Transverse colon (tissue), 4 donors: ENCODE results near the gene GDI1. TPM values are rescaled to one million over a fixed set of nuclear protein-coding genes. Genes with fewer than 3 reads are reported as not detected.

Source experiments
- DNase-seq: peaks from one replicate; pipeline ENCODE4 v3.0.0-alpha.2; 2019
- H3K27ac ChIP-seq, 4 donors: fragments of 200-600 bp; sonication (generic); 2 replicates each; pipeline ENCODE4 v1.5.1; 2016 to 2018; ENCODE audit warnings: inconsistent platforms in 4 of 4
- H3K27me3 ChIP-seq: fragments of 200-600 bp; sonication (generic); 2 replicates; pipeline ENCODE4 v1.5.1; 2017; ENCODE audit warnings: inconsistent platforms
- H3K36me3 ChIP-seq, 4 donors: fragments of 200-600 bp; sonication (generic); 2 replicates each; pipeline ENCODE4 v1.5.1; 2017 to 2019; ENCODE audit warnings: inconsistent platforms in 4 of 4
- H3K4me1 ChIP-seq, 4 donors: fragments of 200-600 bp; sonication (generic); 2 replicates each; pipeline ENCODE4 v1.5.1; 2017 to 2020; ENCODE audit warnings: inconsistent platforms in 4 of 4
- H3K4me3 ChIP-seq, 4 donors: fragments of 200-600 bp; sonication (generic); 1 replicate in 1 of 4; 2 replicates in 3 of 4; pipeline versions ENCODE4 v1.5.1 to v1.6.1; 2017 to 2019; ENCODE audit warnings: inconsistent platforms in 4 of 4
- H3K9me3 ChIP-seq, 2 donors: fragments of 200-600 bp; sonication (generic); 2 replicates each; pipeline ENCODE4 v1.5.1; 2017 to 2019; ENCODE audit warnings: inconsistent platforms in 2 of 2
- CTCF ChIP-seq, 5 experiments: fragments of 200-600 bp in 3 of 5; fragments of 450-650 bp in 2 of 5; sonication (generic) in 3 of 5; IDR thresholded peaks; 1 replicate in 2 of 5; 2 replicates in 3 of 5; pipeline ENCODE4 v1.5.1; 2016 to 2017; ENCODE audit warnings: antibody characterized with exemption in 5 of 5, inconsistent platforms in 3 of 5, mild to moderate bottlenecking in 2 of 5, moderate library complexity in 1 of 5
- EP300 ChIP-seq: sonication (generic); formaldehyde crosslinking; IDR thresholded peaks from one replicate; pipeline ENCODE4 v1.6.1; 2017; ENCODE audit warnings: antibody characterized with exemption, low read depth
- POLR2A ChIP-seq: fragments of 450-650 bp; IDR thresholded peaks from one replicate; pipeline ENCODE4 v1.6.1; 2016; ENCODE audit warnings: antibody characterized with exemption, mild to moderate bottlenecking, moderate library complexity
- POLR2AphosphoS5 ChIP-seq, 3 donors: sonication (generic); formaldehyde crosslinking; IDR thresholded peaks; one replicate each; pipeline ENCODE4 v1.6.1; 2016; ENCODE audit warnings: antibody characterized with exemption in 3 of 3
- WGBS, 2 donors: methylation state at CpG; one replicate each; pipeline ENCODE4 v1.1.5; 2018; ENCODE audit warnings: low coverage in 1 of 2; 5-methylcytosine and 5-hydroxymethylcytosine counted together
- in situ Hi-C, 4 donors: fragments of 200-750 bp; cut with MboI; loops; one replicate each; pipeline versions ENCODE4 v1.15.0 to v1.15.1; 2017; ENCODE audit warnings: low sequenced_read_pairs in 3 of 4, low pct_ligation_motif_present in 1 of 4, low pct_unique_long_range_greater_than_20kb in 1 of 4
- intact Hi-C: fragments of 100-400 bp; cut with DNase I; formaldehyde crosslinking; loops from one replicate; pipeline ENCODE4 v1.15.1; 2023; ENCODE audit warnings: low total_unique reads
- total RNA-seq, 4 donors: library from RNA; depleted of rRNA; stranded (reverse); fragments of >200 nt; gene quantifications; one replicate each; pipeline ENCODE4 v1.1.0, GENCODE V29; 2016

GDI1 gene
- total RNA-seq, 4 donors from 2014 or later: 86.6 to 173 (median 119) TPM

DNA sequence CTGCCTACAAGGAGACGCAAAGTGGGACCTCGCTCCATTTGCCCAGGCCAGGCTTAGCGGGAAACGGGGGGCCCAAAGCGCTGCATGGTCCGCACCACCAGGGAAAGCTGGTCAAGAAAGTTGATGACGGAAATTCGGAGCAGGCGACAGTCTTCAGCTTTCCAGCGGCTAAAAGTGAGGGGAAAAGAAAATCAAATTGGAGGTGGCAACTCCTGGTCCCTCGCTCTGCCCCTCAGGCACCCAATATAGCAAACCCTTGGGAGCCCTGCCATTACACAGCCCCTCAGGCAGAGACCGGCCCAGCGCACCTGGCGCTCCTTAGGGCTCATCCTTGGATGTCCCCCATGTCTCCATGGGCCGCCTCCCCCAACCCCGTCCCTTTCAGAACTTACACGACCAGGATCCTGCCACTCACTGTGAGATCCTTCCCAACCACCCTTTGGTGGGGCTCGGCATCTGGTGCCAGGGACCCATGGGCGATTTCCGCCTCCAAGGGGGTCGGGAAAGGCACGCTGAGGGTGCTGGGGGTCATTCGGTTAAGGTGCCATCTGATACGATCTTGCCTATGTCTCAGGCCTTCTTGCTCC is 41.0 kb downstream of the GDI1 start:
- intact Hi-C loops (no loop called here), in situ Hi-C loops (no loop called here)
- 76% methylated on average over 24 of the region's 24 CpGs; no CpG with 5 or more reads in 1 of the 2 donors for WGBS, 2 donors
- Histone ChIP-seq H3K36me3 (no peaks in the 10 kb centered on the region), H3K4me3 (peak overlapping the region in 3 of 4 donors; percentile 43 to 50 (median 46)), H3K27me3 (no peaks in the 10 kb centered on the region), H3K27ac (peak overlapping the region; percentile 82 to 91 (median 85)), H3K4me1 (peaks cover 4 to 6% (median 5%) of the 10 kb centered on the region in 4 donors), H3K9me3 (no peaks in the 10 kb centered on the region)
- DNase-seq: no peak
- TF ChIP-seq EP300 (no peak), POLR2A (no peak), POLR2AphosphoS5 (IDR thresholded peaks at IDR 0.05) (no peak), CTCF (IDR thresholded peaks at IDR 0.05) (no peak)

- in situ Hi-C loops: no loop called here
- no peak for TF ChIP-seq EP300
- TF ChIP-seq POLR2AphosphoS5 (IDR thresholded peaks at IDR 0.05): peak; percentile 62 to 67 (median 66)
- peak; percentile 59 for TF ChIP-seq POLR2A
- TF ChIP-seq CTCF (IDR thresholded peaks at IDR 0.05): no peak
- no peaks in the 10 kb centered on the region for H3K27me3 ChIP-seq
- WGBS, 2 donors: 62% methylated on average over 84 of the region's 85 CpGs; no CpG with 5 or more reads in 1 of the 2 donors
- intact Hi-C loops: no loop called here
- H3K36me3 ChIP-seq: no peaks in the 10 kb centered on the region
- H3K9me3 ChIP-seq: no peaks in the 10 kb centered on the region
- peak; percentile 96 for DNase-seq
- peak within 1 kb of the TSS; percentile 30 to 50 (median 44) for H3K4me3 ChIP-seq
- peak within 1 kb of the TSS; percentile 82 to 91 (median 85) for H3K27ac ChIP-seq
- H3K4me1 ChIP-seq: peaks cover 4 to 6% (median 5%) of the 10 kb centered on the region in 4 donors
Measured at GRCh38 chrX:154478728-154479622, 42.0 kb downstream of the GDI1 start, which contains the start of gene LAGE3. Gene LAGE3, minus strand, starts transcription at chrX:154479281. Its CDS starts 366 bp downstream, at chrX:154478915.

DNA sequence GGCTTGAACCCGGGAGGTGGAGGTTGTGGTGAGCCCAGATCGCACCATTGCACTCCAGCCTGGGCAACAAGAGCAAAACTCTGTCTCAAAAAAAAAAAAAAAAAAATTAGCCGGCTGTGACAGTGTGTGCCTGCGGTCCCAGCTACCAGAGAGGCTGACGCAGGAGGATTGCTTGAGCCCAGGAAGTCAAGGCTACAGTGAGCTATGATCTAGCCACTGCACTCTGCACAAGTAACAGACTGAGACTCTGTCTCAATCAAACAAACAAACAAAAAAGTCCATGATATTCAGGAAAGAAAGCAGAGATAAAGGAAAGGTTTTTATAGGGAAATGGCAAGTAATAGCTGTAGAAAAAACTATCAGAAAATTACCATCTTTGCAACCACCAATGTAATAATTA is 44.2 kb downstream of the GDI1 start:
- H3K36me3 ChIP-seq: no peaks in the 10 kb centered on the region
- intact Hi-C loops (no loop called here), in situ Hi-C loops (no loop called here)
- H3K27me3 ChIP-seq: no peaks in the 10 kb centered on the region
- peaks cover 5 to 19% (median 12%) of the 10 kb centered on the region in 4 donors for H3K4me1 ChIP-seq
- TF ChIP-seq POLR2A: no peak
- no peak for TF ChIP-seq CTCF (IDR thresholded peaks at IDR 0.05)
- TF ChIP-seq POLR2AphosphoS5 (IDR thresholded peaks at IDR 0.05): no peak
- no peak for TF ChIP-seq EP300
- H3K9me3 ChIP-seq: no peaks in the 10 kb centered on the region
- no peak for DNase-seq
- no peak overlapping the region for H3K27ac ChIP-seq
- WGBS, 2 donors: 86% methylated on average over 5 of the region's 5 CpGs; no CpG with 5 or more reads in 1 of the 2 donors
- no peak overlapping the region for H3K4me3 ChIP-seq

- Histone ChIP-seq H3K9me3 (no peaks in the 10 kb centered on the region), H3K4me1 (peaks cover 5 to 21% (median 14%) of the 10 kb centered on the region in 4 donors), H3K27ac (no peak overlapping the region), H3K36me3 (no peaks in the 10 kb centered on the region), H3K4me3 (no peak overlapping the region), H3K27me3 (no peaks in the 10 kb centered on the region)
- no peak for DNase-seq
- in situ Hi-C loops: no loop called here
- intact Hi-C loops: no loop called here
- TF ChIP-seq POLR2A: no peak
- no peak for TF ChIP-seq EP300
- no peak for TF ChIP-seq POLR2AphosphoS5 (IDR thresholded peaks at IDR 0.05)
- TF ChIP-seq CTCF (IDR thresholded peaks at IDR 0.05): no peak
- WGBS, 2 donors: 40 to 73% methylated on average over 2 to 14 of the region's 14 CpGs
Measured at GRCh38 chrX:154481911-154482601, 45.1 kb downstream of the GDI1 start.
